IPS-NIHi7 (cell line): Measurements from ENCODE around the gene MAP4K2.

ENCODE experiments used
- DNase-seq: peaks from one replicate; pipeline ENCODE4 v3.0.0; 2012; ENCODE audit warnings: mixed read lengths; ENCODE audit errors: extremely low spot score

The MAP4K2 gene

DNA sequence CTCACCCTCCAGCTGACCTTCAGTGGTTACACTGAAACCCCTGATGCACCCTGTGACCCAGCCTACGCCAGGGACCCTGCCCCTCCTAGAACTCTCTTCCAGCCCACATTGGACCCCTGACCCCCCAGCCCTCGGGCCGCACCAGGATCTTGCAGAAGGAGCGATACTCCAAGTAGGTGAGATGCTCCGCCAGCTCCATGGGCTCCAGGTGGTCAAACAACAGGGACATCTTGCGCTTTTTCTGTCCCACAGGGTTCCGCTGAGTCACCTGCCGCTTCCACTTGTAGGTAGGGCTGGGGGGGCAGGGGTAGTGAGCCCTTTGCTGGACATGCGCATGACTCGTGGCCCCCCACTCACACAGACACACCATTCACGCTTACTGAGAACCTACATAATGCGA, 63.1 kb downstream of the MAP4K2 start:
- no peak for DNase-seq

- DNase-seq: no peak
Measured at GRCh38 chr11:64736654-64737053, 66.4 kb downstream of the MAP4K2 start.

- DNase-seq: no peak
Measured at GRCh38 chr11:64735725-64736259, 67.2 kb downstream of the MAP4K2 start.
